GM23338 (cell line): Measurements from ENCODE around the gene EMCN. TPM values are rescaled to one million over a fixed set of nuclear protein-coding genes. Genes with fewer than 3 reads are reported as not detected.

Experiments
- ATAC-seq: fragments of 200-7000 bp; cut with Tn5 transposase; 3 replicates; pipeline ENCODE4 v1.9.1; 2020
- DNase-seq: peaks from one replicate; pipeline ENCODE4 v3.0.0-alpha.2; 2015; ENCODE audit warnings: low spot score
- H2AFZ ChIP-seq: fragments of 200-600 bp; sonication (generic); 2 replicates; pipeline ENCODE4 v1.8.0; 2016; ENCODE audit warnings: antibody characterized with exemption, mild to moderate bottlenecking, moderate library complexity
- H3F3A ChIP-seq: fragments of 200-600 bp; sonication (generic); replicated peaks from 2 replicates; pipeline ENCODE4 v1.8.0; 2017; ENCODE audit warnings: antibody characterized with exemption, mixed run types, low read depth
- H3K27ac ChIP-seq: fragments of 200-600 bp; sonication (generic); 2 replicates; pipeline ENCODE4 v1.6.1; 2016; ENCODE audit warnings: low read depth
- H3K27me3 ChIP-seq: fragments of 200-600 bp; sonication (generic); 2 replicates; pipeline ENCODE4 v1.8.0; 2016; ENCODE audit warnings: mild to moderate bottlenecking, mixed run types, moderate library complexity; ENCODE audit not compliant: insufficient read depth
- H3K36me3 ChIP-seq: fragments of 200-600 bp; sonication (generic); 2 replicates; pipeline ENCODE4 v1.8.0; 2016; ENCODE audit warnings: mild to moderate bottlenecking; ENCODE audit not compliant: insufficient read depth
- H3K4me1 ChIP-seq: fragments of 200-600 bp; sonication (generic); 2 replicates; pipeline ENCODE4 v1.8.0; 2016; ENCODE audit warnings: mild to moderate bottlenecking, moderate library complexity; ENCODE audit not compliant: insufficient read depth
- H3K4me2 ChIP-seq: fragments of 200-600 bp; sonication (generic); 2 replicates; pipeline ENCODE4 v1.7.1; 2017; ENCODE audit warnings: mixed run types
- H3K4me3 ChIP-seq: fragments of 200-600 bp; sonication (generic); 2 replicates; pipeline ENCODE4 v1.6.1; 2016; ENCODE audit warnings: mixed run types
- H3K79me2 ChIP-seq: fragments of 200-600 bp; sonication (generic); replicated peaks from 2 replicates; pipeline ENCODE4 v1.8.0; 2017; ENCODE audit warnings: mild to moderate bottlenecking; ENCODE audit not compliant: insufficient read depth
- H3K9me2 ChIP-seq: fragments of 200-600 bp; sonication (generic); 2 replicates; pipeline ENCODE4 v1.8.0; 2017; ENCODE audit not compliant: insufficient read depth
- H4K20me1 ChIP-seq: fragments of 200-600 bp; sonication (generic); replicated peaks from 2 replicates; pipeline ENCODE4 v1.8.0; 2017; ENCODE audit warnings: mild to moderate bottlenecking; ENCODE audit not compliant: insufficient read depth
- H3K27ac Mint-ChIP-seq: 2 replicates; pipeline ENCODE4 v1.8.0; 2020; ENCODE audit warnings: inconsistent platforms, mild to moderate bottlenecking, moderate library complexity, mixed read lengths
- H3K27me3 Mint-ChIP-seq: 3 replicates; pipeline ENCODE4 v1.8.0; 2022; ENCODE audit warnings: low read depth, mild to moderate bottlenecking, moderate library complexity, mixed read lengths, inconsistent platforms; ENCODE audit not compliant: insufficient read depth, poor library complexity
- H3K36me3 Mint-ChIP-seq: 3 replicates; pipeline ENCODE4 v1.8.0; 2021; ENCODE audit warnings: low read depth, mild to moderate bottlenecking, inconsistent platforms, moderate library complexity, mixed read lengths
- H3K4me1 Mint-ChIP-seq: 3 replicates; pipeline ENCODE4 v1.8.0; 2020; ENCODE audit warnings: mild to moderate bottlenecking, inconsistent platforms, mixed read lengths
- H3K4me3 Mint-ChIP-seq: 3 replicates; pipeline ENCODE4 v1.8.0; 2021; ENCODE audit warnings: moderate library complexity, mild to moderate bottlenecking, inconsistent platforms, mixed read lengths
- H3K9me3 Mint-ChIP-seq: 3 replicates; pipeline ENCODE4 v1.8.0; 2020; ENCODE audit warnings: moderate library complexity, mild to moderate bottlenecking, inconsistent platforms, mixed read lengths
- CREB1 ChIP-seq: fragments of 250-450 bp; sonication (Bioruptor Pico); IDR thresholded peaks from 2 replicates; pipeline ENCODE4 v1.5.0; 2020; ENCODE audit warnings: low read depth, mild to moderate bottlenecking, moderate library complexity
- CTCF ChIP-seq, 2 experiments: fragments of 200-600 bp in 1 of 2; sonication (generic) in 1 of 2; conservative IDR thresholded peaks; 2 replicates each; pipeline versions ENCODE4 v1.5.1 to v1.6.1; 2016 to 2017; ENCODE audit warnings: antibody characterized with exemption in 2 of 2, low read depth in 2 of 2, mild to moderate bottlenecking in 2 of 2, moderate library complexity in 1 of 2
- ETS1 ChIP-seq: IDR thresholded peaks from 2 replicates; pipeline ENCODE4 v1.6.1; 2016; ENCODE audit warnings: antibody characterized with exemption
- EZH2 ChIP-seq: fragments of 200-600 bp; sonication (generic); IDR thresholded peaks from one replicate; pipeline ENCODE4 v1.8.0; 2017; ENCODE audit warnings: antibody characterized with exemption, mild to moderate bottlenecking, low read depth; ENCODE audit not compliant: unreplicated experiment
- EZH2phosphoT487 ChIP-seq: fragments of 200-600 bp; sonication (generic); IDR thresholded peaks from one replicate; pipeline ENCODE4 v1.8.1; 2018; ENCODE audit warnings: antibody characterized with exemption; ENCODE audit not compliant: unreplicated experiment
- JUNB ChIP-seq: IDR thresholded peaks from one replicate; pipeline ENCODE4 v1.6.1; 2016; ENCODE audit warnings: antibody characterized with exemption; ENCODE audit not compliant: unreplicated experiment
- NANOG ChIP-seq: IDR thresholded peaks from 2 replicates; pipeline ENCODE4 v1.6.1; 2016; ENCODE audit warnings: antibody characterized with exemption, borderline replicate concordance
- POLR2AphosphoS5 ChIP-seq: IDR thresholded peaks from 2 replicates; pipeline ENCODE4 v1.6.1; 2016; ENCODE audit warnings: antibody characterized with exemption, low read depth
- REST ChIP-seq: IDR thresholded peaks from one replicate; pipeline ENCODE4 v1.6.1; 2018; ENCODE audit warnings: antibody characterized with exemption; ENCODE audit not compliant: unreplicated experiment
- ZNF114 ChIP-seq: fragments of 250-450 bp; sonication (Bioruptor Pico); IDR thresholded peaks from 2 replicates; pipeline ENCODE4 v1.5.0; 2020; ENCODE audit warnings: mild to moderate bottlenecking, moderate library complexity
- ZNF331 ChIP-seq: fragments of 250-450 bp; sonication (Bioruptor Pico); IDR thresholded peaks from 2 replicates; pipeline ENCODE4 v1.5.0; 2020; ENCODE audit warnings: low read depth, mild to moderate bottlenecking, moderate library complexity
- polyA plus RNA-seq: library from polyadenylated mRNA; unstranded; fragments of >200 nt; fragmentation: Nextera tagmentation; extraction: Ambion mirVana; gene quantifications from 2 replicates; pipeline ENCODE4 v1.2.1, GENCODE V29; 2016
- total RNA-seq: library from RNA; depleted of rRNA; stranded (reverse); fragments of >200 nt; shearing (Covaris generic); gene quantifications from 2 replicates; pipeline ENCODE4 v1.2.3, GENCODE V29; 2014

Gene EMCN
- total and polyA plus RNA-seq, 2 experiments from 2014 or later: not detected

- no peak for TF ChIP-seq REST
- no peak for TF ChIP-seq CREB1 (CRISPR knock-in tag)
- no peak for TF ChIP-seq CTCF (conservative IDR thresholded peaks at IDR 0.05; ENCODE audit: low read depth in 2 of 2)
- TF ChIP-seq ETS1: no peak
- no peaks in the 10 kb centered on the region for H3K4me1 ChIP-seq
- ATAC-seq (no peak), DNase-seq (no peak)
- Mint-ChIP-seq H3K27ac (peak overlapping the region; percentile 19; the same call in 1 of the 2 replicates), H3K27me3 (no peaks in the 10 kb centered on the region), H3K36me3 (no peaks in the 10 kb centered on the region), H3K9me3 (no peaks in the 10 kb centered on the region; the same call in 2 of the 3 replicates), H3K4me1 (no peaks in the 10 kb centered on the region), H3K4me3 (no peak overlapping the region)
- H3K27ac ChIP-seq: no peak overlapping the region
- no peak overlapping the region for H3K4me2 ChIP-seq
- H3F3A ChIP-seq: no peaks in the 10 kb centered on the region
- no peak overlapping the region for H3K4me3 ChIP-seq
- H3K36me3 ChIP-seq: no peaks in the 10 kb centered on the region
- H3K27me3 ChIP-seq: no peaks in the 10 kb centered on the region
- H4K20me1 ChIP-seq: no peaks in the 10 kb centered on the region
- H3K79me2 ChIP-seq: no peaks in the 10 kb centered on the region
- H2AFZ ChIP-seq: no peak overlapping the region
- no peaks in the 10 kb centered on the region for H3K9me2 ChIP-seq
Measured at GRCh38 chr4:100494166-100494565, 23.7 kb downstream of the EMCN start.

- ATAC-seq: no peak
- no peaks in the 10 kb centered on the region for H3K36me3 Mint-ChIP-seq
- Histone ChIP-seq H3K4me1 (no peaks in the 10 kb centered on the region), H3F3A (no peaks in the 10 kb centered on the region), H3K9me2 (no peaks in the 10 kb centered on the region), H3K4me3 (no peak overlapping the region), H3K4me2 (no peak overlapping the region), H3K27me3 (no peaks in the 10 kb centered on the region), H3K79me2 (no peaks in the 10 kb centered on the region), H4K20me1 (no peaks in the 10 kb centered on the region), H2AFZ (no peak overlapping the region), H3K27ac (no peak overlapping the region), H3K36me3 (no peaks in the 10 kb centered on the region)
- H3K27ac Mint-ChIP-seq: no peak overlapping the region
- no peak for DNase-seq
- no peaks in the 10 kb centered on the region; the same call in 2 of the 3 replicates for H3K9me3 Mint-ChIP-seq
- no peaks in the 10 kb centered on the region for H3K4me1 Mint-ChIP-seq
- no peaks in the 10 kb centered on the region for H3K27me3 Mint-ChIP-seq
- H3K4me3 Mint-ChIP-seq: no peak overlapping the region
- TF ChIP-seq EZH2phosphoT487: no peak
- no peak for TF ChIP-seq CREB1 (CRISPR knock-in tag)
- TF ChIP-seq ZNF331: no peak
- TF ChIP-seq POLR2AphosphoS5: no peak
- TF ChIP-seq NANOG: no peak
- no peak for TF ChIP-seq REST
- no peak for TF ChIP-seq ZNF114 (CRISPR knock-in tag)
- no peak for TF ChIP-seq JUNB
- no peak for TF ChIP-seq EZH2
Measured at GRCh38 chr4:100493756-100494155, 24.1 kb downstream of the EMCN start.
